HG02840 (cell line): ENCODE measurements around the gene RAMP3.
"Not testable (repeated sequence)": the region's sequence is repeated elsewhere in the genome, so short reads cannot be mapped to it uniquely, and the experiment has no call there.

Experiments
- ATAC-seq: cut with Tn5 transposase; IDR thresholded peaks from one replicate; pipeline ENCODE4 v1.9.1; 2021; ENCODE audit warnings: mild to moderate bottlenecking, moderate library complexity, moderate number of reproducible peaks; ENCODE audit not compliant: unreplicated experiment, low FRiP score

Gene RAMP3

GRCh38 chr7:45157653-45158401 lies at the start of gene RAMP3:
TSS of gene RAMP3 (plus strand) at chr7:45157791. CDS start at chr7:45157829, 38 bp downstream.
- no peak for ATAC-seq

- no peak for ATAC-seq
These were observed 48.7 kb upstream of the RAMP3 start for GRCh38 chr7:45108863-45109262.

GRCh38 chr7:45111298-45112223 lies 46.0 kb upstream of the RAMP3 start, which contains the start of gene TBRG4:
TSS of gene TBRG4 (minus strand) at chr7:45111697. CDS start at chr7:45109237, 2,460 bp downstream.
- peak; percentile 96 for ATAC-seq

DNA sequence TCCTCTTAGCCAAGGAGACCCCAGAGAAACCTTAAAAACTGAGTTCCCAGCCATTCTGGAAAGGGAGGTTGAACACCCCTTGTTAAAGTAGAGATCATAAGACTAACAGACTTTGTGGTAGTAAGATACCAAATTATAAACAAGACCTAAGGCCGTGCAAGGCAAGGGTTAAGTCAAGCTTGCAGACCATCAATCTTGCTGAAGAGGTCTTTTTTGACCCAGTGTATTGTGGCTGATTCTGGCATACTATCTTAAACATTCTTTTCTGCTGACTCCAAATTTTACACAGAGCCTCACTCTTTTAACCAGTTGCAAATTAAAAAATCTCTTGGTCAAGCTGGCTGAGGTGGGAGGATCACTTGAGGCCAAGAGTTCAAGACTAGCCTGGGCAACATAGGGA lies 44.9 kb upstream of the RAMP3 start:
- no peak for ATAC-seq

DNA sequence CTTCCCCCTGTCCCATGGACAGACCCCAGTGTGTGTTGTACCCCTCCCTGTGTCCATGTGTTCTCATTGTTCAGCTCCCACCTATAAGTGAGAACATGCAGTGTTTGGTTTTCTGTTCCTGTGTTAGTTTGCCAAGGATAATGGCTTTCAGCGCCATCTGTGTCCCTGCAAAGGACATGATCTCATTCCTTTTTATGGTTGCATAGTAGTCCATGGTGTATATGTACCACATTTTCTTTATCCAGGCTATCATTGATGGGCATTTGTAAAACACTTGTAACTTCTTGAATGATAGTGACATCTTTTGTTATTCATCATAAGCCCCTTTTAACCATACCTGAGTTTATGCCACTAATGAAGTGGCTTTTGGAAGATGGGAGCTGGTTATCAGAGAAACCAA lies 43.3 kb upstream of the RAMP3 start:
- ATAC-seq, result not testable (repeated sequence)

DNA sequence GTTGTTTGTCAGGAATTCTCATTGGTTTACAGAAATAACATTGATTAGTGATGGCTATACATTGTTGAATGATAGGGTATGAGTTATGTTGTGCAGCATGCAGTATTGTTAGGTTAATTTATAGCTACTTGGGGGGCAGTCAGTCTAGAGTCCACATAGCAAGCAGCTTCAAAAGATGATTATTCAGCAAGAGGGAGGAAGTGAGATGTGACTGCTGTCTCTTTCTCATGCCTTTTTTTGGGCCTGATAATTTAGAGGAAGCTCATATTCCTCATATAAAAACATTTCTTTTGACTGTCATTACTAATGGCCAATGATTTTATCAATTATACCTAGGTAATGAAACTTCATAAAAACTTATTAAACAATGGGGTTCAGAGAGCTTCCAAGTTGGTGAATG lies 42.7 kb upstream of the RAMP3 start:
- no peak for ATAC-seq

- ATAC-seq, result no peak
These were observed 41.5 kb upstream of the RAMP3 start for GRCh38 chr7:45116048-45116447.

- ATAC-seq, result no peak
These were observed 40.0 kb upstream of the RAMP3 start for GRCh38 chr7:45117582-45117981.

GRCh38 chr7:45118292-45118691 lies 39.3 kb upstream of the RAMP3 start:
- ATAC-seq, result no peak

DNA sequence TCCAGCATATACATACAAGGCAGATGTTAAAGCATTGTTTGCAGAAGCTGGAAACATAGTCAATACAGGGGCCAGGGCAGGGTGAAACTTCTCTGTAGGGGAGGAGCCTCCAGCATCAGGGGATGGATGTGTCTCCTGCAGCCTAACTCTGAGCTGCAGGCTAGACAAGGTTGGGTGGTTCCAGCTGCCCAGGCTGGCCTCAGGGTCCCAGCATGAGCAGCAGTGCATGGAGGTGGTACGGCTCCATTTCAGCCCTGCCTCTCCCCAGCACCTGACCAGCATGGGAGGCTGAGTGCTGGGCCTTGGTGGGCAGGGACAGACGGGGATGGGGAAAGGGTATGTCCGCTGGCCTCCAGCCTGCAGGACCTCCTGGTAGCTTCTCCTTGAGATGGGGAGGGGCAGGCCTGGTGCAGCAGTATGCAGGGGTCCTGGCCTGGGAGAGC lies 38.7 kb upstream of the RAMP3 start:
- no peak for ATAC-seq

GRCh38 chr7:45119550-45119949 lies 38.0 kb upstream of the RAMP3 start:
- no peak for ATAC-seq

DNA sequence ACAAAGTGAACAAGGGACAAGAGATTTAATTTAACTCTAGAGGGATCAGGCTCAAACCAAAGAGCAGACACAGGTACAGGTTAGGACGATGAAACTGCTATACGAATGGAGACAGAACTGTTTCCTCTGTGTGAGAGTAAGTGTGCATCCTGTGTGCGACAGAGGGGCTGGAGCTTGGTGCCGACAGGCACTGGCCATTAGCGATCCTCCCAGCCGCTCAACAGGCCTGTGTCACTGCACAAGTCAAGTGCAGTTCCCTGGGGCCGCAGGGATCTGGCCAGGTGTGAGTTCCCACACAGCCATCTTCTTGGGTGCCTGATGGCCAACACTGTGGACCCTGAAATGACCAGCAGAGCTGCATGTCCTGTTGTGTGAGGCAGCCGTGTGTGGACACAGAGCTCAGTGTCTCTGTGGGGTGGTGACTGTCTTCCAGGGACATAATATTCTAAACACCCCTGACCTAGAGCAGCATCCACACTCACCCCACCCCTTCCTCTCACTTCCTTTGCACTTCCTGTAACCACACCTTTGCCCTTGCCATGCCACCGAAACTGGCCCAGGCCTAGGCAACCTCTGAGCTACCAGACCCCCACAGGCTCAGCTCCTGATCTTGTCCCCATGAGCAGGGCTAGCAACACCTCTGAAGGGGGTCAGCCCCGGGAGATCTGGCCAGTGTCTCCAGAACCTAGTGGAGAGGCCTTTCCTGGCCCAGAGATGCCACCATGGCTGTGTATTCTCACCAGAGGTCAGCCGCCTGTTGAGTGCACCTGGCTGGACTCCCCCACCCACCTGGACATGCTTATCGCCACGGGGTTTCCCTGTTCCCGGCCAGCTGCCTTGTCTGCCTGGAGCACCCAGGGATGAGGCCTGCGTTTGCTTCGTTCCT lies 34.4 kb upstream of the RAMP3 start:
- ATAC-seq, result no peak

GRCh38 chr7:45123913-45124710 lies 33.5 kb upstream of the RAMP3 start:
- ATAC-seq, result no peak

DNA sequence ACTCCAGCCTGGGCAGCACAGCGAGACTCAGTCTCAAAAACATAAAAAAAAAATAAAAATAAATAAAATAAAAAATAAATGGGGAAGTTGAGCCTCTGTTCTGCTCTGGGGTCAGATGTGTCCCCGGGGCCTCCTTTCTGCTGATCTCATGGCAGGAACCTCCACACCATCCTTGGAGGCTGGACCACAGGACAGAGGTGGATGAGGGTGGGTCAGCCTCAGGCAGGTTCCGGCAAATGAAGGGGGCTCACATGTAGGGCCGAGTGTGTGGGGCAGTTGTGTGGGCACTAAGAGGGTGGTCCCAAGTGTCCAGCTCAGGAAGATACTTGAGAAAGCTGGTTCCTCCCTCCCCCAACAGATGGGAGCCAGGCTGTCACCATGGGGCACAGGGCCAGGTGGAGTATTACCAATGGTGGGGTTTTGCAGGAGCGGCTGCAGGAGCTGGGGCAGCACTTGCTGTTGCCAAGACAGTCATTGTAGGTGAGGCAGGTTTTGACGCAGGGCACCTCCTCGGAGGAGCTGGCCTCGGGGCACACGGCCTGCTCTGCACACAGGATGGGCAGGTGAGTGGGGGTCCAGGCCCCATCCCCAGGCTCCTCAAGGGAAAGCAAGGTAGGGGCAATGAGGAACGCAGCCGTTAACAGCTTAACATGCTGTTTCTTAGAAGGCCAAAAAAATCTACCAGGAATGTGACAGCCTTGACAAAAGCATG lies 32.2 kb upstream of the RAMP3 start:
- ATAC-seq, result no peak

DNA sequence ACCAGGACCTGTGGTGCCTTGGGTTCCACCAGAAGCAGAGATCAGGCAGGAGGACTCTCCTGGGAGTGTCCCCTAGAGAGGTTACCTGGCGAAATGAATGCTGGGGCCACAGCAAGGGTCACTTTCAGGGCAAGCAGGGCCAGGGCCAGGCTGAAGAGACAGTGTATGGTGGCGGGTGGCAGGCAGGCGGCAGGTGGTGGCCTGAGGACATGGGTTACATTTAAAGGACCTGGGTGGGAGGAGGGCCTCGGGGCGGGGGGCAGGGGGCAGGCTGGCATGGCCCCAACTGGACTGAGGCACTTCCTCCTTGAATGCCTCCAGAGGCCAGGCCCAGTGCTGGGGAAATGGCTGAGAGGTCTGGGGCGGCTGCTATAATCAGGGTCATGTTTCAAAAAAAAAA lies 31.4 kb upstream of the RAMP3 start:
- no peak for ATAC-seq

DNA sequence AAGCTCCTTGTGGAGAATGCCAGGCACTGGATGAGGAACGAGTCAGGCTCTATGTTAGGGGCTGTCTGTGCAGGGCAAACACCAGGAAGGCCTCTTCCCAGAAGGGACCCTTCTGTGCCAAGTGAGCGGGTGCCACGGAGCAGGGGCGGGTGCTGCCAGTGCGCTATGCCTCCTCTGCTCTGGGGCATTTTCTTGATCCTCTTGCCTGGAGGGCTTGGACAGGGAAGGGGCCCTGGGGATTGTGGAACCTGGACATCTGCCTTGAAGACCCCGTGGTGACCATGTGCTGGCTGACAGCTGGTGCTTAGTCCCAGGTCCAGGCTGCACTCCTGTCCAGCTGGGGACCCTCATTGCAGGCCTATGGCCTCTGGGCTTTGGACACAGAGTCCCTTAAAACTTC lies 30.7 kb upstream of the RAMP3 start:
- ATAC-seq, result no peak

DNA sequence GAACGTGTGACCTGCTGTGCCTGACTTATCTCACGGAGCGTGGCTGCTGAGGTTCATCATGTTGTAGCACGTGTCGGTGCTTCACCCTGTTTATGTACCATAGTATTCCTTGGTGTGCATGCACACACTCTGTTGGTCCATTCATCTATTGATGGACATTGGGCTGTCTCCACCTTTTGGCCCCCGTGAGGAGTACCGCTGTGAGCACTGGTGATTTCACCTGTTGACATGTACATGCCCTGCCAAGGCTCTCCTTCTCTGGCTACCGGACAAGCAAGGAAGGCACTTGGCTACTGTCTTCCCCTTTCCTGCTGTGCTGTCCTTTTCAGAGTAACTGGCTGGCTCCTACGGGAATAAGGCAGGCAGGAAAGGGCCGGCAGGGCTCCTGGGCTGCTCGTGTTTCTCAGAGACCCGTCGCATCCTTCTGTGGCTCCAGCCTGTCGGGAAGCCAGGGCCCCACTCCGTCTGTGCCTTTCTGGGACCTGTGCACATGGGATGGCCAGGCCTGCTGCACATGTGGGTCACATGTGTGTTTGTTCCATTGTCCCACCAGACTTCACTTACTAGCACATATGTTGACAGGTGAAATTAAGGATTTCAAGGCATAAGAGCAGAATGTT lies 28.3 kb upstream of the RAMP3 start:
- ATAC-seq, result no peak

DNA sequence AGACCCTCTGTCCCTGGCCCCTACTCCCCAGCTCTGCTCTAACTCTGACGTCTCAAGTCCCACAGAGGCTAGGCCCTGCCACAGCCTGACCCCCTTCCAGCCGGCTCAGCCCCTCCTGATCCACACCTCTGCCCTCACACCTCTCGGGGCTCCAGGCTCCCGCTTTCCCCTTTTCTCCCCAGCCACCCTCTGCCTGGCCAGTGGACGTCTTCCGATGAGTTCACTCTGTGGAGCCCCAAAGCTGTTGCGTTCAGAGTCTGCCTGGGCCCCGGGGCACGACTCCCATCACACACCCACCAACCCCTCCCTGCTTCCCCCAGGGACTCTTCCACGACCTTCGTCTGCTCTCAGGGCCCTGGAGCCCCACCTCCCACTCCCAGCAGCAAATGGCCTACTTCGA lies 27.7 kb upstream of the RAMP3 start:
- ATAC-seq, result no peak

DNA sequence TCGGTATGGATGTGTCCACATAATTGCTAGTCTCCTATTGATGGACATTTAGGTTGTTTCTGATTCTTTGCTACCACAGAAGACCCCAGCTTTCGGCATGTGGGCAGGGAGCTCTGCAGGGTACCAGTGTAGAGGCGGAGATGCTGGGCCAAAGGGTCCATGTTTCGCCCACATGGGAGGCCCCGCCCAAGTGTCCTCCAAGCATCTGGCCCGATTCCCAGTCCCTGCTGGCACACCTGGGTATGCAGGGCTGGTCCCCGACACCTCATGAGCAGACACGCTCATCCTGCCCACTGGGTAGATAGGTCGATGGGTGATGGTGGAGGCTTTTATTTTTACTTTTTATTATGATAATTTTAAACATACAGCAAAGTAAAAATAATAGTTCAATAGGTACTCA lies 26.7 kb upstream of the RAMP3 start:
- ATAC-seq, result no peak
